Psoas muscle (tissue), 8 donors: Measurements from ENCODE around the gene PLCB3. TPM values are rescaled to one million over a fixed set of nuclear protein-coding genes. Genes with fewer than 3 reads are reported as not detected.
A peak's percentile ranks its signal among the peaks of the same experiment; 100 is the strongest.

ENCODE experiments used
- ATAC-seq, 4 donors: fragments of 200-7000 bp; cut with Tn5 transposase; one replicate each; pipeline ENCODE4 v1.9.1; 2020; ENCODE audit warnings: moderate library complexity in 3 of 4, mild to moderate bottlenecking in 2 of 4
- DNase-seq, 2 donors: peaks; one replicate each; pipeline ENCODE4 v3.0.0-alpha.2; 2020
- H3K27ac ChIP-seq: fragments of 200-600 bp; one replicate; pipeline ENCODE4 v1.8.0; 2022
- H3K27me3 ChIP-seq, 3 donors: fragments of 200-600 bp in 1 of 3; one replicate each; pipeline versions ENCODE4 v1.6.1 to v1.8.0; 2013 to 2022; ENCODE audit warnings: low read length in 2 of 3, mild to moderate bottlenecking in 2 of 3, moderate library complexity in 1 of 3; ENCODE audit not compliant: insufficient read depth in 3 of 3
- H3K36me3 ChIP-seq, 2 donors: fragments of 200-600 bp in 1 of 2; one replicate each; pipeline versions ENCODE4 v1.6.1 to v1.8.0; 2013 to 2022; ENCODE audit warnings: low read depth in 1 of 2, mild to moderate bottlenecking in 1 of 2, moderate library complexity in 1 of 2; ENCODE audit not compliant: insufficient read depth in 1 of 2
- H3K4me1 ChIP-seq: fragments of 200-600 bp; one replicate; pipeline ENCODE4 v1.8.0; 2022
- H3K4me3 ChIP-seq: fragments of 200-600 bp; one replicate; pipeline ENCODE4 v1.8.0; 2022; ENCODE audit warnings: mild to moderate bottlenecking
- H3K9me3 ChIP-seq: fragments of 200-600 bp; one replicate; pipeline ENCODE4 v1.8.0; 2022
- CTCF ChIP-seq: fragments of 200-600 bp; IDR thresholded peaks from one replicate; pipeline ENCODE4 v1.8.0; 2022; ENCODE audit warnings: antibody characterized with exemption
- WGBS, 3 donors: extraction: QIAGEN DNeasy Blood & Tissue Kit; methylation state at CpG; one replicate each; pipeline versions ENCODE4 v1.1.6 to v1.1.7; 2013; 5-methylcytosine and 5-hydroxymethylcytosine counted together
- intact Hi-C, 2 donors: fragments of 100-400 bp; cut with DNase I; formaldehyde crosslinking; loops; one replicate each; pipeline versions ENCODE4 v1.11.0 to v1.14.2; 2022
- polyA plus RNA-seq, 3 donors: library from polyadenylated mRNA; stranded (reverse); fragments of 200-250 nt; gene quantifications; one replicate each; pipeline ENCODE4 v1.2.3, GENCODE V29; 2013
- total RNA-seq, 4 donors: library from RNA; stranded (reverse); fragmentation: NEBNext Ultra II Directional in 2 of 4; extraction: Animal tissue kit (Norgen Biotek cat#: 25700) in 2 of 4; gene quantifications; one replicate each; pipeline versions ENCODE4 v1.2.1 to v1.2.4, GENCODE V29; 2021 to 2023
- donor health status: healthy with polysubstance abuse.
- donor health status: DM: no; HTN: no; CAD: no; lungs with moderate emphysema.
- donor health status: Bipolar disorder and iron deficiency.
- donor health status: healthy.
- donor health status: DM: yes; HTN: yes; CAD: no.
- donor health status: DM: no; HTN: no; CAD: no.
- donor health status: DM: no; HTN: no; CAD: no.
- donor health status: DM: yes; HTN: yes; CAD: no.

The PLCB3 gene
- total and polyA plus RNA-seq, 7 donors, result 3.8 to 10.4 (median 5.9) TPM

GRCh38 chr11:64238076-64238475, 13.3 kb upstream of the PLCB3 start:
- Histone ChIP-seq H3K9me3 (no peaks in the 10 kb centered on the region), H3K27ac (no peak overlapping the region), H3K4me1 (peaks cover 30% of the 10 kb centered on the region), H3K36me3 (peaks cover 0 to 20% of the 10 kb centered on the region in 2 donors), H3K4me3 (no peak overlapping the region), H3K27me3 (no peaks in the 10 kb centered on the region)
- DNase-seq, result peak in 1 of 2 donors; percentile 51
- 89 to 90% (median 90%) methylated on average over 9 of the region's 9 CpGs for WGBS, 3 donors
- ATAC-seq, result no peak
- intact Hi-C loops, result no loop called here
- no peak for TF ChIP-seq CTCF

GRCh38 chr11:64238999-64239398, 12.3 kb upstream of the PLCB3 start:
- 66 to 84% (median 72%) methylated on average over 5 of the region's 5 CpGs for WGBS, 3 donors
- Histone ChIP-seq H3K4me3 (no peak overlapping the region), H3K27me3 (no peaks in the 10 kb centered on the region), H3K4me1 (peaks cover 33% of the 10 kb centered on the region), H3K27ac (peak overlapping the region; percentile 99), H3K36me3 (peaks cover 0 to 30% of the 10 kb centered on the region in 2 donors), H3K9me3 (no peaks in the 10 kb centered on the region)
- intact Hi-C loops, result no loop called here
- ATAC-seq (no peak), DNase-seq (no peak)
- no peak for TF ChIP-seq CTCF

GRCh38 chr11:64239662-64240434, 11.5 kb upstream of the PLCB3 start:
- Histone ChIP-seq H3K27ac (peak overlapping the region; percentile 99), H3K4me3 (peak overlapping the region; percentile 93), H3K4me1 (peaks cover 39% of the 10 kb centered on the region), H3K27me3 (no peaks in the 10 kb centered on the region), H3K36me3 (peaks cover 0 to 38% of the 10 kb centered on the region in 2 donors), H3K9me3 (no peaks in the 10 kb centered on the region)
- DNase-seq (peak in 1 of 2 donors; percentile 61), ATAC-seq (no peak)
- WGBS, 3 donors, result 75 to 82% (median 81%) methylated on average over 11 of the region's 11 CpGs
- TF ChIP-seq CTCF, result no peak
- intact Hi-C loops, result no loop called here

GRCh38 chr11:64240435-64241240, 10.7 kb upstream of the PLCB3 start, which contains the start of gene FKBP2:
Gene FKBP2, plus strand, starts transcription at chr11:64241095. Its CDS starts 1,293 bp downstream, at chr11:64242388.
- DNase-seq (peak; percentile 98 to 99), ATAC-seq (peak; percentile 72 to 79 (median 77))

More at GRCh38 chr11:64240435-64241240, 10.7 kb upstream of the PLCB3 start, which contains the start of gene FKBP2:
- no peaks in the 10 kb centered on the region for H3K9me3 ChIP-seq
- peak within 1 kb of the TSS; percentile 99 for H3K27ac ChIP-seq
- 1% methylated on average over 42 to 58 of the region's 58 CpGs for WGBS, 3 donors
- intact Hi-C loops, result no loop called here
- H3K27me3 ChIP-seq, result no peaks in the 10 kb centered on the region
- H3K36me3 ChIP-seq, result peaks cover 0 to 40% of the 10 kb centered on the region in 2 donors
- peaks cover 32% of the 10 kb centered on the region for H3K4me1 ChIP-seq
- no peak for TF ChIP-seq CTCF
- H3K4me3 ChIP-seq, result peak within 1 kb of the TSS; percentile 93
